Measurements from ENCODE around the gene MAD1L1.

The MAD1L1 gene

GRCh38 chr7:2158331-2159175 is 74.2 kb downstream of the MAD1L1 start:
- DNase-seq = no peak

DNA sequence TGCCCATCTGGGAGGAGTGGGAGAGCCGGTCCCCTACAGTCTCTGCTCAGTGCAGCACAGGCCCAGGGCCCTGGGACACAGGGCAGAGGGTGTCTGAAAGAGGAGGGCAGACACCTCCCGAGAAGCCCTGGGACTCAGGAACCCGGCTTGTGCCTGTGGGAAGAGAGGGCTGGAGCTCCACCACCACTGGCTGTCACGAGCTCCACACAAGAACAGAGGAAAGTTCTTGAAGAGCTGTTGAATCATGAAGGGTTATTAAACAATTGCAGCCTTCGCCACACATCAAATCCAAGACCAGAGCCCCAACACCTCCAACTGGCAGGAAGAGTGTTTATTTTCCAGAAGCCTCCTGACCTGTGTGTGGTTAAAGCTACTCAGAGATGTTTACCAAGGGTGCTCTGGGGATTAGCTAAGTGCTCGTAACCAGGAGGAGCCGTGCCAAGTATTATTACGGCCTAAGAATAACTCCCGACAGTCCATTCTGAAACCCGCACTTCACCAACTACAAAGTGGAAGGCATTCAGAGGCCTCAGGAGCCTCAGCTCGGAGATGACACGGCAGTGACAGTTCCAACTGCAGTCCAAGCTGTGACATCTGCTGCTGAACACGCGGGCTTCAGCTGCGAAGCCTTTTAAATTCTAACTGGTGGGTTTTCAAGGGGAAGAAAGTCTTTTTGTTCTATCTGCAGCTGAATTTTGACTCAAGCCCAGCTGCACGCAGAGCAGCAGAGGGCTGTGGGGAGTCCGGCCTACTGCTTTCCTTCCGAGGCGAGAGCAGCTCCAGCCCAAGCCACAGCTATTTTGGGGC is 75.1 kb downstream of the MAD1L1 start:
- DNase-seq = peak in 47 of 56 donors; percentile 23 to 82 (median 60)

- DNase-seq = no peak
Measured at GRCh38 chr7:2156756-2157472, 75.8 kb downstream of the MAD1L1 start.

GRCh38 chr7:2154831-2155230 is 77.9 kb downstream of the MAD1L1 start:
- DNase-seq = no peak

GRCh38 chr7:2154121-2154520 is 78.6 kb downstream of the MAD1L1 start:
- no peak for DNase-seq

DNA sequence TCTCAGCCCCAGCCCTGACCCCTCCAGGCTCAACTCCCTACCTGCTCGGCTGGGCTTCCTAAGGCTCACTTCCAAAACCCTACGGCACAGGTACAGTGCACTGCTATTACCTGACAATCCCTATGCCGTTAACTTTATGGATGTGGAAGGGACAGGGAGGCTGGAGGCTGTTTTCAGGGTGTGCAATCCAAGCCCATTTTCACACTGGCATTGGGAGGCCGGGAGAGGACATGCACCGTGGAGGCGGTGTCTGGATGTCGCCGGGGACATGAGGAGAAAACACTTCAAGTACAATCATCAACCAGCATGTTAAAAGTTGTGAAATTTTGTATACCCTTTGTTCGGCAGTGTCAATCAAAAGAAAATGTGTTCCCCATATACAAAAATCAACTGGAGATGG is 80.1 kb downstream of the MAD1L1 start:
- no peak for DNase-seq

- DNase-seq = peak in 3 of 56 donors; percentile 23 to 35 (median 29)
Measured at GRCh38 chr7:2151801-2152612, 80.7 kb downstream of the MAD1L1 start.

DNA sequence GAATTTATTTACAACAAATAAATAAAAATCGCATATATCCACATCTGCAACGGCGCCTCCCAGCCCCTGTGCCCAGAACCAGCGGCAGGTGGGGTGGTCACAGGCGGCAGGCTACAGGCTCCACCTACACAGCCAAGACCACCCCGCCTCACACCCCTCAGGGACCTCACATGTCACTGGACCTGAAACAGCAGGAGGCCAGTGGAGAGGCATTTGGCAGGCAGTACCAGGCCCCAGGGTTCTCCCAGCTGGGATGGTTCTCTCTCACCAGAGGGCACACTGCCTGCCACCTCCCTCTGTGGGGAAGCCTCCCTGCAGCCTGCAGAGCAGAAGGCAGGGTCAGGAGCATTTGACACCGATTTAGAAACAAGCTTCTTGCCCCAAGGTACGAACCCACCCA is 81.5 kb downstream of the MAD1L1 start:
- peak in 31 of 56 donors; percentile 10 to 61 (median 35) for DNase-seq

- no peak for DNase-seq
Measured at GRCh38 chr7:2150445-2150815, 82.3 kb downstream of the MAD1L1 start.

- DNase-seq = no peak
Measured at GRCh38 chr7:2149672-2150444, 82.9 kb downstream of the MAD1L1 start.

GRCh38 chr7:2148814-2149213 is 83.9 kb downstream of the MAD1L1 start:
- no peak for DNase-seq

DNA sequence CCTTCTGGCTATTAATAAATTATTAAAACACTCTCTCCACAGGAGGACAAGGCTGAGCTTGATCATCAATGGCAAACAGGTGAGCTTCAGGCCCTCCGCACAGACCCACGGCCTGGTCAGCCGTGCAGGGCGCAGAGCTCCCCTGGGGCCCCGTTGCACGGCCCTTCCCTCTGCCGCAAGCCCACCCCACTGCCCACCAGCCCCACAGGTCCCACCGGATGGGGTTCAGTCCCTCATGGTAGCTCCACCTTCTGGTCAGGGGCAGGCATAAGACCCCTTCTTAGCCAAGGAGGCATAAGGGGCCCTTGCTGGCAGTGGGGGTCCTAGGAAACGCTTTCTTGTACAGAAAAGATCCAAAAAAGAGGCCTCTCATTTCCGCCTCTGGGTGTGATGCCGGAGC is 84.6 kb downstream of the MAD1L1 start:
- DNase-seq = no peak

GRCh38 chr7:2146676-2147472 is 85.9 kb downstream of the MAD1L1 start:
- DNase-seq = no peak

GRCh38 chr7:2145835-2146580 is 86.7 kb downstream of the MAD1L1 start:
- no peak for DNase-seq

DNA sequence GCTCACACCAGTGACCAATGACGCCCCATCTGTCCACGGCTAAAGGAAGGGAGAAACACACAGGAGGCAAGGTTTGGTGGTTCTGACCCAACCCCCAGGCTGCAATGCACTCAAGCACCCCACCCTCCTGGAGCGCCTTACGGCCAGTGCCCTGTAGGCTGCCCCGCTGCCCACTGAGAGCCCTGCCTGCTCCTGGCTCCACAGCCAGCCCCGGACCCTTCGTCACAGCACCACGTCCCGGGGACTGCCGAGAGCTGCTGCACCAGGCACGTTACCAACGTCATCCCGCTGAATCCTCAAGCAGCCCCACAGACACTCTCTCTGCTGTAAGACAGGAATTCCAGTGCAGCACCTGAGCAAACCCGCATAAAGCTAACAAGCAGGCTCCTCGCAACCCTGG is 87.8 kb downstream of the MAD1L1 start:
- DNase-seq = no peak

DNA sequence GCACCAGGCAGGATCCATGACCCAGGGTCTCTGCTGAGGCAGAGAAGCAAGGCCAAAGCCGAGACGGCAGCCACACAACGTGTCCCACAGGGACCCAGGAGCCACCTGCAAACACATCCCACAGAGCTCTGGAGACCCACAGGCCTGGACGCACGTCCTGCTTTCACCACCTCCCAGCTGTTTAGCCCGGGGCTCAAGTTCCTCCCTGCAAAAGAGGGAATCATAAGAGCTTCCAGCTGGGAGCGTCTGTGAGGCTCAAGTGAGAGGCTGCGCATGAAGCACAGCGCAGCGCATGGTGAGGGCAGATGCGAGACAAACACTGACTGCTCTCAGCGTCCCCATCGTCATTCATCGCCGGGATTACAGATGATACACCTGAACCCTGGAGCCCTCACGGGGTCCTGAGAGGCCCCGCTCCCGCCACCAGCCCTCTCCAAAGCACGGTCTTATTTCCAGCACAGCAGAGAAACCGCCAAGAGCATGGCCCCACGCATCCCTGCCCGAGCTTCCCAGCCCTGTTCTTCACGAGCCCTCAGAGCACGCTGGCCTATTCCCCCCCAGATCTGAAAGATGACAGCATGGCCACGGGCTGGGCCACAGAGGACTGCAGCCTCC is 88.7 kb downstream of the MAD1L1 start:
- DNase-seq = peak in 1 of 56 donors; percentile 14

- no peak for DNase-seq
Measured at GRCh38 chr7:2143450-2143849, 89.3 kb downstream of the MAD1L1 start.

DNA sequence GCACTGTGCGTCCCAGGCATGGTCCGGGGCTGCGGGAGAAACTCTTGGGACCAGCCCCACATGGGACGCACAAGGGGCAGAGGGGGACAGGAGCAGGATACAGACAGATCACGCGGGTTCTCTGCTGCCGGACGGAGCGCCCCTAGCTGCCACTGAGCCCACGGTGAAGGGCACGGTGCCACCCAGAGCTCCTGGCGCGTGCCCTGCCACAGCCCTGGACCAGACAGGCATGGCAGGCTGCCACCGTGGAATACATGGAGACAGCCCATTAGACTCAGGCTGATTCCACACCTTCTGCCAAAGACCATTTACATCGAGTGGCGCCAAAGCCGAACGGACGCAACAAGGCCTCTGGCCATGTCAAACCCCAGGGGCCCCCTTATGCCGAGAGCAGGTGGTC is 90.4 kb downstream of the MAD1L1 start:
- peak in 1 of 56 donors; percentile 11 for DNase-seq

Data from nucleus accumbens (tissue), 56 donors.